ENCODE results near the gene IL18RAP.

IL18RAP gene

GRCh38 chr2:102492006-102492405, 69.0 kb downstream of the IL18RAP start:
- DNase-seq (ENCODE audit: low read depth): no peak
- no peak overlapping the region for H3K4me3 ChIP-seq (ENCODE audit: low read length)
- no peak for TF ChIP-seq CTCF (conservative IDR thresholded peaks at IDR 0.05; ENCODE audit: low read depth, low read length)

- no peak for DNase-seq (ENCODE audit: low read depth)
- TF ChIP-seq CTCF (conservative IDR thresholded peaks at IDR 0.05; ENCODE audit: low read depth, low read length): no peak
- H3K4me3 ChIP-seq (ENCODE audit: low read length): no peak overlapping the region
Observed at GRCh38 chr2:102494570-102494969, 71.6 kb downstream of the IL18RAP start.

GRCh38 chr2:102498414-102498813, 75.5 kb downstream of the IL18RAP start:
- TF ChIP-seq CTCF (conservative IDR thresholded peaks at IDR 0.05; ENCODE audit: low read depth, low read length): no peak
- DNase-seq (ENCODE audit: low read depth): no peak
- no peak overlapping the region for H3K4me3 ChIP-seq (ENCODE audit: low read length)

- no peak for TF ChIP-seq CTCF (conservative IDR thresholded peaks at IDR 0.05; ENCODE audit: low read depth, low read length)
- no peak overlapping the region for H3K4me3 ChIP-seq (ENCODE audit: low read length)
- no peak for DNase-seq (ENCODE audit: low read depth)
Observed at GRCh38 chr2:102499558-102499957, 76.6 kb downstream of the IL18RAP start.

All from retinal pigment epithelial cell (primary cell).